HG02884 (cell line): ENCODE data around the gene NAA25.
"Not testable (repeated sequence)": the region's sequence is repeated elsewhere in the genome, so short reads cannot be mapped to it uniquely, and the experiment has no call there.

ENCODE experiments used
- ATAC-seq: cut with Tn5 transposase; IDR thresholded peaks from one replicate; pipeline ENCODE4 v1.9.1; 2021; ENCODE audit warnings: mild to moderate bottlenecking, moderate library complexity; ENCODE audit not compliant: unreplicated experiment

The NAA25 gene

DNA sequence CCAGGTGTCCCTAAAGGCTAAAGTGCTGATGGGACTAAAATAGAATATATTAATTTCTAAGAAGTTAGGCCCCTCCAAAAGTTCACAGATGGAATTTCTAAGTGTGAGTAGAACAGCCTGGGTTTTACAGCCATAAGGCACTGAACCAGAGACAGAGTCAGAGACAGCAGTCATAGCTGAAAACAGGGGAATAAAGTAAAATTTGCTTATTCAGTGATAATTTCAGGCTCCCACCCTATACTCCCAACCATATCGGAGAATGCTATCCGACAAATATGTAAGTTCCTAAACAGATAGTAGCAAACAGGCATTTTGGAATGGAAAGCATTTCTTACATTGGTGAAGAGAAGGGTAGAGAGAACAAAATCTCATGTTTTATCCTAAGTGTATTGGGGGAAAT is 45.3 kb downstream of the NAA25 start:
- ATAC-seq = no peak

DNA sequence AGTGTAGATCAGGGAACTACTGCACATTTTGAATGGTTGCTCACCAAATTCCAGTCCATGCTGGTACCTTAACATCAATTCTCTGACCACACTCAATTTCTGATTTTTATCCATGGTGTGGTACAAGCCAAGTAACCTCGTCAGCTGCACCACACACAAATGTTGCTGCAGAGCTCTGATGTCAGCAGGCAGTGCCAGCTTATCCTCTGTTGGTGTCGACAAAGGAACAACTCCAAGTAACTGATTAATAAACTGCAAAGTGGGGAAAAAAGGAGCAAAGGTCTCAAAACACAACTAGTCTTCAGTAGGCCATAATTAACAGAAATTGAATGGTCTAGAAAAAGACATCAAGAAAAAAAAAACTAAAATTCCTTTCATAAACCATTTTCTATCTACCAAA is 47.4 kb downstream of the NAA25 start:
- ATAC-seq = no peak

DNA sequence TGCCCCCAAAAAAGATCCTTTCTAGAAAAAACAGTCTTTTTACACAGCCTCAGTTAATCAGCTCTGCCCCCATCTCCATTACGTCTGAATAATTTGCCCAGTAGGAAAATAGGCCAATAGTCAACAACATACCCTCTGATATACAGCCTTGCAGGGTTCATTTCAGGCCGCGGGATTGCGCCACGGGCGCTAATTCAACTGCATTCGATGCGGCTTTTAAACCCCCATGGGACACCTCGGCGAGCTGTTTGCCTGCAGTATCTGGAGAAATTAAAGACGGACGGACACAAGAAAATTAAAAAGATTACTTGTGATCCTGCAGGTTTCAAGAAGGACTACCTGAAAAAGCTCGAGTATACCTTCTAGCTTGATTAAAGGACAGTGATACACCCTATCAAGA is 59.2 kb downstream of the NAA25 start:
- no peak for ATAC-seq

DNA sequence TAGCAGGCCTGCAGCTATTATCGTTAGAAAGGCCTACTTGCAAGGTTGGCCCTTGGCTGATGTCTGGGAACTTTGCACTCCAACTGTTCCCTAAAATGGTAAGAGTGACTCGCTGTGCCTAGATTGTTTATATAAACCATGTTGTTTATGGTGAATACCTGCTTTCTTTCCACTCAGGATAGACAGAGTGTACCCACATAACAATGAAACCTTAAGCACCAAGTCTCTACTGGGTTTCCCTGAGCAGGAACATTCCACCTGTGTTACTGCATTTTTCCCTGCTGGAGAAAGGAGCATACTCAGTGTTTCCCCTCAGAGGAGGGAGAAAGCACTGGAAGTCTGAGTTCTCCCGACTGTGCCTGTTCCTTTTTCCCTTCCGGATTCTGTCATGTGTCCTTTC is 62.6 kb downstream of the NAA25 start:
- no peak for ATAC-seq

DNA sequence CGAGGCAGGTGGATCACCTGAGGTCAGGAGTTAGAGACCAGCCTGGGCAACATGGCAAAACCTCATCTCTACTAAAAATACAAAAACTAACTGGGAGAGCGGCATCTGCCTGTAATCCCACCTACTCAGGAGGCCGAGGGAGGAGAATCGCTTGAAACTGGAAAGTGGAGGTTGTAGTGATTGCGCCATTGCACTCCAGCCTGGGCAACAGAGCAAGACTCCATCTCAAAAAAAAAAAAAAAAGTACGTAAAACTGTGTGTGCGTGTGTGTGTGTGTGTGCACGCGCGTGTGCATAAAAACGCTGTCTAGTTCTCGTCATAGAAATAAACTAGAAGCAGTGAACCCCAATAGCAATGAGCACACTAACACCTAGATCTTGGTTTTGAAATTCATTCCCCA is 72.0 kb downstream of the NAA25 start:
- ATAC-seq = not testable (repeated sequence)

- no peak for ATAC-seq
Measured at GRCh38 chr12:112035219-112035785, 73.3 kb downstream of the NAA25 start.

DNA sequence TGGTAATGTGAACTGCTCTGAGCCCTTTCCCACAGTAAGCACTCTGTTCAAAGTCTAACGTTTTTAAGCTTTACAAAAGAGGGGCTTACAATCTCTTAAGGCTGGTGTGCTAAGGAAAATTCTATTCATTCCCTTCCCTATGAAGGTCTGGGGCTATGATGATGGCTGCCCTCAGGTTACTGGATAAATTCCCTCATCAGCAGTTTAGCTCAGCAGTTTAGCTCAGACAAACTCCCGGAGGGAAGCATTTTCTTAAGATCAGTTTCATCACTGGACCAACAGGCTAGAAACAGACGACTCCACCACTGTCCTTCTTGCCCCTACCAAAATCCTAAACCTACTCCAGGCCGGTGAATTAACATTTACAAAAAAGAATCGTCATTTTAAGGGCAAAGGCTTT is 76.3 kb downstream of the NAA25 start:
- no peak for ATAC-seq

- ATAC-seq = no peak
Measured at GRCh38 chr12:112031472-112031871, 77.1 kb downstream of the NAA25 start.

- no peak for ATAC-seq
Measured at GRCh38 chr12:112029301-112029700, 79.3 kb downstream of the NAA25 start.

GRCh38 chr12:112025808-112026375 is 82.7 kb downstream of the NAA25 start:
- ATAC-seq = no peak

GRCh38 chr12:112023759-112024396 is 84.7 kb downstream of the NAA25 start:
- ATAC-seq = no peak

- ATAC-seq = no peak
Measured at GRCh38 chr12:112022241-112023016, 86.2 kb downstream of the NAA25 start.

GRCh38 chr12:112020947-112021457 is 87.6 kb downstream of the NAA25 start:
- no peak for ATAC-seq

- no peak for ATAC-seq
Measured at GRCh38 chr12:112018571-112019237, 89.9 kb downstream of the NAA25 start.

DNA sequence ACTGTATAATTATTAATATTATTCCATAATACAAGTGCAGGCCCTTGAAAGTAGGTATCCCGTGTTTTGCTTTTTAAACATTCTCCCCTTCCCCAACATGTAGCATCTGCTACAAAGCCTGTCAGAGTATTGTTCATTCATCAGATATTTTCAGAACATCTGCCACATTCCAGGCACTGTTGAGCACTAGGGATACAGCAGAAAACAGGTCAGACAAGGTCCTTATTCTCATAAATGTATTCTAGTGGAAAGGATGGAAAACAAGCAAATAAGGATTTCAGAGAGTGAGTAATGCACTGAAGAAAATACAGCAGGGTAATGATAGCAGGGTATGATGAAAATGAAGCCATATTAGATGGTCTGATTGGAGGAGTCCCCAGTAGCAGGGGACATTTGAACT is 91.5 kb downstream of the NAA25 start:
- no peak for ATAC-seq

DNA sequence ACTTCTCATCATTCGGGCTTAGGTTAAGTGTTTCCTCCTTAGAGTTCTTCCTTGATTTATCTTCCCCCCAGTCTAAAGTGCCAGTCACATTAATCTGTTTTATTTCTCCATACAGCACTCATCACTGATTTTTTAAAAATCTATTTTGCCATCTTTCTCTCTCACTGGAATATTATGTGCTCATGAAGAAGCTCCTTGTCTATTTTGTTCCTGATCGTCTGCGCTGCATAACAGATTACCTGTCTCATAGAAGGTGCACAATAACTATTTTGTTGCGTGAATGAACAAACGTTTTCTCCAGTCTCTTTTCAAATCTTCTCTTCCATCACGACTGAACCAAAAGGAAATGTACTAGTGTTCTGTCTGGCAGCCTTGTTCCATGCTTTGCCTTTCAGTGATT is 92.6 kb downstream of the NAA25 start:
- no peak for ATAC-seq

GRCh38 chr12:112013601-112014402 is 94.8 kb downstream of the NAA25 start:
- ATAC-seq = peak; percentile 2

DNA sequence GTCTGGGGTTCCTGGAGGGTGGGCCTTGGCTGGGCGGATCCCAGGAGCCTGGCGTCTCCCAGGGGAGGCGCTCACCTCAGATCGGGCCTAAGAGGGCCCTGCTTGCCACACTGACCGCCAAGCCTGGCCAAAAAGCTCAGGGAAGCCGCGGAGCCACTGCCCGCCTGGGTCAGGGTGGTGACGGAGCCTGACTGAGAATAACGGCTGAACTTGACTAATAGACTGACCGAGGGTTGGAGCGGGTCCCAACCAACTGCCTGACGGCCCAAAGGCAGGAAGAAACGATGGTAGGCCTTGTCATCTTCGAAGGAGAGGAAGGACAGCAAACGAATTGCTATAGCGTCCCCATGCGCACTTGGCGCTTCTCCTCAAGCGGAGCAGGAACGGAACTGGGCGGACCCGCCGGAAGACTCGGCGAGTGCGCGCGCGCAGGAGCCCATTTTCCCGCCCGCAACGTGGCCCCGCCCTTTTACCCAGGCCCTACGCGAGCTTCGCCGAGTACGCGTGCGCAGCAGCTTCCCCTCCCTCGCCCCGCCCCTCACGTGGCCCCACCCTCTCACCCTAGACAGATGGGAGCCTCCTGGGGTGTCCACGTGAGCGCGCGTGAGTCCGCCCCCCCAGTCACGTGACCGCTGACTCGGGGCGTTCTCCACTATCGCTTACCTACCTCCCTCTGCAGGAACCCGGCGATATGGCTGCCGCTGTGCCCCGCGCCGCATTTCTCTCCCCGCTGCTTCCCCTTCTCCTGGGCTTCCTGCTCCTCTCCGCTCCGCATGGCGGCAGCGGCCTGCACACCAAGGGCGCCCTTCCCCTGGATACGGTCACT is 95.6 kb downstream of the NAA25 start, which contains the start of the genes ERP29 and TMEM116:
Gene ERP29 (plus strand): TSS at position 652 of the 826 bp plus-strand sequence. CDS start 40 bp downstream, at position 692.
Gene TMEM116 (minus strand): TSS at position 391 of the 826 bp plus-strand sequence. CDS start 7,895 bp downstream, outside the sequence.
- ATAC-seq = peak; percentile 61

- no peak for ATAC-seq
Measured at GRCh38 chr12:112011685-112012084, 96.9 kb downstream of the NAA25 start.
